SKM-1 treated with dmso at 0.1 percent for 144 hours (cell line): ENCODE results near the gene SYPL2.

Experiments
- DNase-seq: peaks from one replicate; lab custom pipeline; 2025; ENCODE audit not compliant: unreplicated experiment; lab: John Stamatoyannopoulos, UW

The SYPL2 gene

DNA sequence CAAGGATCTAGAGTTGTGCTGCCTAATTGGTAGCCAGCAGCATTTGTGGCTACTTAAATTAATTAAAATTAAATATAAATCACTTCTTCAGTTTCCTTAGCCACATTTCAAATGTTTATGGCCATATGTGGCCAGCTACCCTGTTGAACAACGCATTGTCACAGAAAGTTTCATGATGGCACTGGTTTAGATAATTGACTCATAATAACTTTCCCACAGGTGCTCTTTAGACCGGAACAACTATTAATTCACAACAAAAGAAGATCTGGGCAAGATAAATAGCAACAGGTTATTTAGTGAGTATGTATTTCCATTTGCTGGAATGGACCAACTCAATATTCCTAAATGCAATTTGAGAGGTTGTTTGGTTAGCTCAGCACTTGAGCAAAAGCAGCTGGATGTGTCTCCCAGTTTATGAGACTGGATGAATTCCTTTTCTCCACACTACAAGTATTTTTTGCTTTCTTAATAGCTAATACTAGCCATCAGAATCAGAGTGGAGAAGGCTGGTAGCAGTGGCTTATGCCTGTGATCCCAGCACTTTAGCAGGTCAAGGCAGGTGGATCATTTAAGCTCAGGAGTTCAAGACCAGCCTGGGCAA, 46.9 kb downstream of the SYPL2 start:
- DNase-seq, result no peak

DNA sequence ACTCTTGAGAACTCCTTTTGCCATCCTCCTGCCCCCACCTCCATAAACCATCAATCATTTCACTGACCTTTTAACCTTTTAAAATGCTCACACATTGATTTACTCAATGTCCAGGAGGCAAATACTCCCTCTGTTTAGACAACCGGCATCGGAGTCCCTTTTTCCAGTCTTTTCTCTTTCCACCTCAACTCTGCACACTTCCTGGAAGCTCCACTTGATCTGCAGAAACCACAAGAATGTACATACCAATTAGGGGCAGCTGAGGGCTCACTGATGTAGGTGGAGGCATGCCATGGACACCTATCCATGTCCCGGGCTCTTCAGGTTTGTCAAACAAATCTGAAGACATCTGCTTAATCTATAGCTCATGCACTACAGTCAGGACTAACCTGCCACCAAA, 48.5 kb downstream of the SYPL2 start:
- DNase-seq, result no peak

DNA sequence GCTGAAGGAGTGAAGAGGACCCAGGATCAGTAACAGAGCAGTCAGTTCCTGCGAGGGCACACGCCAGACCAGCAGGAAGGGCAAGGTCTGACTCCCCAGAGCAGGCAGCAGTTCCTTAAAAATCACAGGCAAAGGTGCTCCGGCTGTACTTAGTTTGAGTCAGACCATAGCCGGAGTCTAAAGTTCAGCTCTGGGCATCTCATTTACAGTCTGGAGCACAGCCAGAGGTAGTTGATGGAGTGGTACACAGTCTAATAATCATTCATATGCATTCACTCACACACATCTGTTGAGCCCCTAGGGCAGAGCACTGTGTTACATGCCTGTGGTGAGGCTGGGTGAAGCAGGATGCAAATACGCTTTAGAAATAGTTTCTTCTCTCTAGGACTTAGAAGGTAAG, 50.5 kb downstream of the SYPL2 start:
- no peak for DNase-seq

DNA sequence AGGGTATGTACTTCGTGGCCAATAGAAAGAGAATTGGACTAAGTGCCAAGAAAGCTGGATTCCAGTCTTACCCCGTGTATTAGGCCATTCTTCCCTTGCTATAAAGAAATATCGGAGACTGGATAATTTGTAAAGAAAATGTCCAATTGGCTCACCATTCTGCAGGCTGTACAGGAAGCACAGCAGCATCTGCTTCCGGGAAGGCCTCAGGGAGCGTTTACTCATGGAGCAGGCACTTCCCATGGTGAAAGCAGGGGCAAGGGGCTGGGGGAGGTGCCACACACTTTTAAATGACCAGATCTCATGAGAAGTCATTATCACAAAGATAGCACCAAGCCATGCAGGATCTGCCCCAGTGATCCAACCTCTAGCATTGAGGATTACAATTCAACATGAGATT, 51.0 kb downstream of the SYPL2 start:
- DNase-seq, result no peak

DNA sequence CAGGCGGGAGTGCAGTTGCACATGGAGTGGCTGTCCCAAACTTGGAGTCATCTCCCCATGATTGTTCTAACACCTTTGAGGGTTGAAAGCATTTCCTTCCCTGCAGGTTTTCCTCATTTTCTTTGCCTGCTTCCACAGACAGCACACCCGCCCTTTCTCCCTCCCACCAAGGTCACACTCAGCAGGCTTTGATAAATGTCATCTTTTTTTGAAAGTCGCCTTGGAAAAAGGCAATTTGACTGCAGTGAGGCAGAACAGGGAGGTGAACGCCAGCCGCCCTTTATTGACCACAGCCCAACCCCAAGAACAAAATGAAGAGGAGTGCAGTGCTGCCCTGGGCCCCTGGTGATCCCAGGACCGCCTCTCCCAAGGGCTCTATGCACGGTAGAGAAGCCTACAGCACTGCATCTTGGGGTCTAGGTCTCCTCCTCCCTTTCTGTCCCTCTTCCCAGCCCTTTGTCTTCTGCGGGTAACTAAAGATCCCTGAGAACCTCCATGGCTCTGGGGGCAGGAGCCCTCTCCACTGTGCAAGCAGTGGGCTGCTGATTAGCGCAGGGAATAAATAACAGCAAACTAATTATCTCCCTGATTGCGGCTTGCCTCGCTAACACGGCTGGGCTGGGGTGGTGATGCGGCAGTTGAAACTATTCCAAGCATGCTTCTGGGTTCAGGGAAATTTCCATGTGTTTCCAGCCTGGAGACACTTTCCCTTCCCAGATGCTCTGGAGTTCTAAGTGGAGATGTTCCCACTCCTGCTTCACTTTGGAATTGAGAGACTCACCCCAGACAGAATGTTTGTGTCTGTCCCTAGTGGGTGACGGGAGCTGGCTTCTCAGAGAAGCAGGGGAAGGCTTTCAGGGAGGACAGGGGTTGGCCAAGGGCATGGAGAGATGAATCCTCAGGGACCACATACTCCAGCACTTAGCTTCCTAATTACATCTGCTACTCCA, 54.9 kb downstream of the SYPL2 start:
- DNase-seq, result no peak

DNA sequence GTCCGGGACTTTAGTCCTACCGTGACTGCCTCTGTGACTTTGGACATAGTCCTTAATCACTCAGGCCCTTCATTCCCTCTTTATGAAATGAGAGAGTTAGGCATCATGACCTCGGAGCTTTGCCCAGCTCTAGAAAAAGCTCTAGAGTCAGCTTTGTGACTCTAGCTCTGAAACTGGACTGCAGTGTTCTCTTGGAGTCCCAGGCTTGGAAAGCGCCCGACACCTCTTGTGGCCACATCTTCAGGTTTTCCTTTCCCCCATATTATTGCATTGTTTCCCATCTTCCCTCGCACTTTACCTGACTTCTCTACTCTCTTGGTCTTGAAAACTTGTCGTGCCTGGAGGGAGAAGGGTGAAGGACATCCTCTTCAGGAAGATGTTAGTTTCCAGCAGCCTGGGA, 55.7 kb downstream of the SYPL2 start:
- no peak for DNase-seq

DNA sequence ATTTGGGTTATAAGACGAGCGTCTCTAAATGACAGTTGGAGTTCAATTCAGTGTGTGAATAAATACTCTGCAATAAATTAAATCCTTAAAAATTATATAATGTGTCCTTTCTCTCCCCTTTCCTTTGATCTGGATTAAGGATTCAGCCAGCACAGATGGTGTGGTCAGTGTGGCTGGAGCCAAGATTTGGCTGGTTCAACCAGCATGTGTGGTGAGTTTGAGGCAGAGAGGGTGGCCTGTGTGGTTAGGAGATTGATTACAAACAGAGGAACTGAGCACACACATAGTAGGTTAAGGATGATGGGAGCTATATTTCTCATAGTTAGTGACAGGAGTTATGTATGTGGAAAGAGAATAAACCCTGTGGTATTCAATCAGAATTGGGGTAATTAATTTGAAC, 57.4 kb downstream of the SYPL2 start:
- no peak for DNase-seq

DNA sequence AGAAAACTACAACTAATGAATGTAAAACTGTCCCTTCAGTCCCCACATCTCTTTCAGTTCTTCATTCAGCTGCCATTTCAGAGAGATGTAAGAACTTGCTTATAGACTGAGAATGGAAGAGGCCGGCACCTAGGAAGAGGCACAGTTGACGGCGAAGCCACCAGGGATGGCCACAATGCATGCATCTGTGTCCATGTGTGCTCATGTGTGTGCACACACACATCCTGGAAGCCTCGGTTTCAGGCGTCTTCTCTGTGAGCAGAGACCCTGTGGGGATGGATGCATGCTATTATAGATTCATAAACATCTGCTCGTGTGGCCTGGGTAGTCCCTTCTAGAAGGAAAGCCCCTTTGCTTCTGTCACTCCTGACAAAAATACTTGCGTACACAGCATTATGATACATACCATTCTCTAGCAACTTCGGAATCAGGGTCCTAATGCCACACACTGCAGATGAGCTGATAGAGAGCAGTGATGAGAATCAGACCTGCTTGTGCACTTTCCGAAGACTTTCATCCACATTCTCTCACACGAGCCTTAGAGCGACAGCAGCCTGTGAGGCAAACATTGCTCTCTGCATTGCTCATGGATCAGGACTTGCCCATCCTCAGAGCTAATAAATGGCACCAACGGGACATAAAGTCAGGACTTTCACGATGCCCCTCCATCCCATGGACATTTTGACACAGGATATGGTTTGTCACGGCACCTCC, 60.9 kb downstream of the SYPL2 start:
- no peak for DNase-seq

DNA sequence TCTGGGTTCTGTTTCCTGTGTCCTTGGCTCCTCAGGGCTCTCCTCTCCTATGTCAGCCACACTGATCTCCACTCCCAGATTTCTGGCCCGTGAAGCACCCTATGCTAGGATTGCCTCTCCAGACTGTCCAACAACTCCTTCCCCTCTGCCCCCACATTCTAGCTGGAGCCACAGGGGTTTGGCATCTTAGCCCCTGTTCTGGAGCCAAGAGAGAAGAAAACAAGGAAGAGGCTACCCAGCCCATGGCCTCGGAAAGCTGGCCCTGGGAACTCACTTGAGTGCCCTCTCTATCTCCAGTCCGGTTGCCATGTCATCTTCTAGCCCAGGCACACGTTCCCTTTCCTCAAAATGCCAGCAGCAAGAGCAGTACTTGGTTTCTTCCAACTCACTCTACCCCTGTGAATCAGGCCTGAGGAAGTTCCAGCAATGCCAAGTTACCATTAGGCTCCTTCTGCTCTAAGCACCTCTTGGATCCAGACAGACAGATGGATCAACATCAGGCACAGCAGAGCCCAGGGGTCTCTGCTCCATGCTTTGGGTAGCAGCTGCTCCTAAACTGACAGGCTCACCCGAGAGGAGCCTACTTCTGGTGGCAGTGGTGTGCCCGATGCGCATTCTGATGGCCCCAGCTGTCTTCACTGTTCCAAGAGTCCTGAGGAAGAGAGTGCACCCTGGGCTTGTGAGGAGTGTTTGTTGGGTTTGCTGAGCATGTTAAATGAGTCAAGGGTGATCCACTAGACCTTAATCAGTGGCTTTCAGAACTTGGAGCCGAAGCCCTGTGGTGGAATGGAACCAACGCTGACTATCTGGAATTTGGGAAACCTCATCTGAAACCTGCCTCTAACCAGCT, 61.7 kb downstream of the SYPL2 start:
- no peak for DNase-seq

DNA sequence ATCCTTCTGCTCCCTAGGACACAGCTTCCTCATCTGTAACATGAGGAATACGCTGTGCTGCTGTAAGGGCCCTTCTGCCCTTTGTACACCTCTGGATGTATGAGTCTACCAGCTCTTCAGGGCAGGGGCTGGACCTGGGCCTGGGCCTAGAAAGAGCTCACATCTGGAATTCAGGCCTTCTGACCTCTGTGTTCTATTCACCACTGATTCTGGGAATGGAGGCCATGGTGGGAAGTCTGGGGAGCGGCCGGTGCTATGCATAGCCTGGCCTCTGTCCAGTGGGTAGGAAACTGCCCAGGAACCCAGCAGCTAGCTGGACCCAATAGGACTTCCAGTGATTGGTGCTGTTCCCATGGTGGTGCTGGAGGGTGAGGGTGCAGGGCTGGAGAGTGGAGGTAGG, 62.4 kb downstream of the SYPL2 start:
- no peak for DNase-seq

DNA sequence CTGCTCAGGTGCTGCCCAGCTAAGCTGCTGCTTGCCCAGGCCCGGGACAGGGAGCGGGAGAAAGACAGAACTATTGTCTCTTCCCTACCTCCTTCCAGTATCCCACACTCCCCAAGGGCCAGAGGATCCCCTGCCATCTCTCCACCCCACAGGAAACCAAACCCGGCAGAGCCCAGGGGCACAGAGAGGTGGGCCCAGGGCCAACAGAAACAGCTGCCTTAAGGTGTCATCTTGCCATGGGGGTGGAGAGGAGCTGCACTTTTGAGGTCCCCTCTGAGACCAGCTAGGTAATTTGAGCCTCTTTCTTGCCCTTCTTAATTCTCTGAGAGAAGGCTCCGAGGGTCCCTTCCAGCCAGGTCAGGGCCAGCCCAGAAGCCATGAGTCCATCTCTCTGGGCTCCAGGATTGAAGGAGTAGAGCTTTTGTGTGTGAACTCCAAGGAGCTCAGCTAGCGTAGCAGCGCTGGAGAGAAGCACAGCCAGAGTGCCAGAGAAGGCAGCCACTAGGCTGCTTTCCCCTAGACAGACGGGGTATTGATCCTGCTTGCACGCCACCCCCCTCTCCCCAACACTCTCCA, 63.6 kb downstream of the SYPL2 start:
- DNase-seq, result no peak

DNA sequence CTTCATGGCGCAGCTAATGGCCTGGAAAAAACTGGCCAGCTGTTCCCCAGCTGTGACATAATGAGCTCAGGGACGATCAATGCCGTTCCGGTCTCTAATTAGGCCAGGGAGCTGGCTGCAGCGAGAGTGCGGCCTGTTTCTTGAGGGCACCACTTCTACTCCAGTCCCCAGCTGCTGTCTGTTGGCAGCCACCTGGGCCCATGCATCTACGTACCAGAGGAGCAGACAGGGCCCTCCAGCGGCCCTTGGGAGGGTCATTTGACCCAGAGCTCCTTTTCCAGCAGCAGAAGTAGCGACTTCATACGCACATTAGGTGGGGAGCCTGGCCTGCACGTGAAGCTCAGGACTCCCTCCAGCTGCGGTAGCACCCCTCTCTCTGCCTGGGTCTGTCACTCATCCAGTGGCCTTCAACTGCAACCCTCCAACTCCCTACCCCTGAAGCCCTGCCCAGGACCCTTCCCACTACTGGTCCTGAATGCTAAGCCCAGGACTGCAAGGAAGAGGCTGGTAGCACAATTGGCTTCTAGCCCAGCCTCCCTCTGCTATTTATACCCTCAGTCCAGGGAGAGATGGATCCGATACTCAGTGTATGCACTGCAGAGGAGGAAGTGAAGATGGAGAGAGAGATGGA, 64.2 kb downstream of the SYPL2 start:
- no peak for DNase-seq

DNA sequence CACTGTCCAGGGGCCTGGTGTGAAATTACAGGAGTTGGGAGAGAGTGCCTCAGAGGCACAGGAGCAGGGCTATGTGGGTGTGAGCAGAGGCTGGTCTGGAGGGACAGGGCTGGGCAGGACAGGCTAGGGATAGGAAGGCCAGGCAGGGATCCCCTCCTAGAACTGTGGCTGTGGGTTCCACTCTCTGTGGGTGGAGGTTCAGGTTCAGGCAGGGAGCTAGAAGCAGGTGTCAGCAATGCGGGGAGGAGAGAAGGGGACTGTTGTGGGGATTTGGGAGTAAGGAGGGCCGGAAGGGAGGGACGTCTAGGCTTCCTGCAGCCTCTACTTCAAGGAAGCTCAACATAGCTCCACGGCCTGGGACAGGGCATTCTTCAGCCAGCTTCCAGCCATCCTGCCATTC, 65.0 kb downstream of the SYPL2 start:
- no peak for DNase-seq
